ENCODE data around the gene PIANP. TPM values are rescaled to one million over a fixed set of nuclear protein-coding genes. Genes with fewer than 3 reads are reported as not detected.

The PIANP gene
- total and polyA plus RNA-seq, 2 of the 4 experiments (the other 2 are of a cell fraction), result 0.18 to 6.8 TPM

DNA sequence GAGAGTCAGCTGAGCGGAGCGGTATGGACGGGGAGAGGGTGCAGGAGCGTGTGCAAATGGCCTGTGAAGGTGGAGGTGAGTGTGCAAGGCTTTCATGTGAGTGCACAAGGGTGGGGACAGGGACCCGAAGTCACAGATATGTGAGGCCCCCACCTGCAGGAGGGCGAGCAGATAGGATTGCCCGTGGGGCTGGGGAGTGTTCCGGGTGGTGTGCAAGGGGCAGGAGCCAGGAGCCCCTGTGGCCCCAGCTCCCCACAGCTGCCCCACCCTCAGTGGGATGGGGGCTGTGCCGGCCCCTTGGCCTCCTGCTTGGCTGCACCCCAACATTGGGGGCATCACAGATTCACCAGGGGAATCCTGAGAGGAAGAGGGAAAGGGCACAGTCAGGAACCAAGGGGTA is 5.9 kb downstream of the PIANP start:
- TF ChIP-seq, protein P1, sequence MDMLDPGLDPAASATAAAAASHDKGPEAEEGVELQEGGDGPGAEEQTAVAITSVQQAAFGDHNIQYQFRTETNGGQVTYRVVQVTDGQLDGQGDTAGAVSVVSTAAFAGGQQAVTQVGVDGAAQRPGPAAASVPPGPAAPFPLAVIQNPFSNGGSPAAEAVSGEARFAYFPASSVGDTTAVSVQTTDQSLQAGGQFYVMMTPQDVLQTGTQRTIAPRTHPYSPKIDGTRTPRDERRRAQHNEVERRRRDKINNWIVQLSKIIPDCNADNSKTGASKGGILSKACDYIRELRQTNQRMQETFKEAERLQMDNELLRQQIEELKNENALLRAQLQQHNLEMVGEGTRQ (IDR thresholded peaks at IDR 0.05; ENCODE audit: low read depth, low read length), result no peak
- TF ChIP-seq MXI1 (IDR thresholded peaks at IDR 0.05; ENCODE audit: borderline replicate concordance, low read depth, low read length) (no peak), RCOR1 (IDR thresholded peaks at IDR 0.05; ENCODE audit: insufficient replicate concordance, low read length) (no peak), SMC3 (IDR thresholded peaks at IDR 0.05; ENCODE audit: low read depth, low read length) (no peak)
- Histone ChIP-seq H3K4ac (ENCODE audit: low read depth, low read length) (no peak overlapping the region), H2AK5ac (ENCODE audit: low read depth, low read length) (no peak overlapping the region), H2BK5ac (ENCODE audit: low read depth, low read length, poor library complexity, severe bottlenecking) (no peak overlapping the region), H3K23ac (ENCODE audit: low read depth, low read length) (no peak overlapping the region), H3K4me3 (ENCODE audit: insufficient read depth, low read depth, low read length) (no peak overlapping the region), H3K9me3 (ENCODE audit: control insufficient read depth, insufficient read depth, low read length) (no peaks in the 10 kb centered on the region), H4K91ac (ENCODE audit: insufficient read depth, low read depth, low read length) (no peak overlapping the region), H2BK20ac (ENCODE audit: low read depth, low read length) (no peak overlapping the region), H3K18ac (ENCODE audit: low read depth, low read length) (no peak overlapping the region), H2AFZ (replicated peaks; ENCODE audit: low read length, poor library complexity) (no peak overlapping the region), H3K4me2 (ENCODE audit: low read depth, low read length) (no peak overlapping the region), H3K79me1 (ENCODE audit: low read depth in 1 of 2, low read length in 2 of 2) (peaks cover 13 to 24% of the 10 kb centered on the region in 2 experiments; a peak in 3 of 4 replicates), H2BK120ac (ENCODE audit: low read depth, low read length) (no peak overlapping the region), H2AK9ac (replicated peaks; ENCODE audit: low read depth, low read length, poor library complexity) (no peak overlapping the region), H3K36me3 (ENCODE audit: control insufficient read depth, insufficient read depth, low read length) (peaks cover 8% of the 10 kb centered on the region), H3K27me3 (ENCODE audit: control insufficient read depth, insufficient read depth, low read length) (no peaks in the 10 kb centered on the region), H3K14ac (replicated peaks; ENCODE audit: low read depth, low read length) (no peak overlapping the region), H3K56ac (ENCODE audit: extremely low read depth, insufficient read depth, low read length) (no peak overlapping the region), H4K20me1 (ENCODE audit: insufficient read depth, low read length) (no peaks in the 10 kb centered on the region), H3K27ac (ENCODE audit: insufficient read depth, low read length) (no peak overlapping the region), H2BK15ac (ENCODE audit: low read depth, low read length) (no peak overlapping the region), H3K4me1 (ENCODE audit: control insufficient read depth, insufficient read depth, low read length) (peaks cover 6% of the 10 kb centered on the region), H3K9me1 (ENCODE audit: insufficient read depth, low read length) (no peaks in the 10 kb centered on the region), H4K5ac (ENCODE audit: low read depth, low read length) (no peak overlapping the region), H3K9ac (ENCODE audit: low read depth, low read length) (no peak overlapping the region), H4K8ac (ENCODE audit: low read depth in 2 of 2, low read length in 2 of 2) (no peak overlapping the region)
- in situ Hi-C loops (cut with MboI; ENCODE audit: low sequenced_read_pairs), result no loop called here
- dilution Hi-C loops (cut with HindIII; ENCODE audit: low sequenced_read_pairs, unreplicated experiment), result no loop called here
- POLR2A ChIA-PET (ENCODE audit: unreplicated experiment), result no interaction called here
- TSS peak; percentile 79 for BruUV-seq (replicated peaks)
- ATAC-seq (ENCODE audit: low read depth) (no peak), DNase-seq (no peak)
- CTCF ChIA-PET, result no interaction called here
- WGBS, 2 experiments (ENCODE audit: extremely low coverage in 2 of 2, insufficient read length in 1 of 2), result 92% methylated on average over 4 of the region's 9 CpGs; no CpG with 5 or more reads in 1 of the 2 experiments
- intact Hi-C loops (cut with micrococcal nuclease), result no loop called here

Measured in IMR-90 (cell line).